OCI-M1 (cell line): ENCODE data around the gene FAM162A.
A peak's percentile ranks its signal among the peaks of the same experiment; 100 is the strongest.
"Not testable (repeated sequence)": the region's sequence is repeated elsewhere in the genome, so short reads cannot be mapped to it uniquely, and the experiment has no call there.

ENCODE experiments used
- DNase-seq: peaks from one replicate; lab custom pipeline; 2025; lab: John Stamatoyannopoulos, UW

The FAM162A gene

GRCh38 chr3:122383771-122384697, at the start of gene FAM162A:
FAM162A (plus strand) TSS chr3:122384182; CDS start chr3:122384266, 84 bp downstream.
- DNase-seq, result peak; percentile 97

GRCh38 chr3:122342803-122343202, 41.2 kb upstream of the FAM162A start:
- no peak for DNase-seq

- DNase-seq, result no peak
Observed at GRCh38 chr3:122343654-122344053, 40.3 kb upstream of the FAM162A start.

- no peak for DNase-seq
Observed at GRCh38 chr3:122349171-122349570, 34.8 kb upstream of the FAM162A start.

GRCh38 chr3:122350814-122351418, 33.1 kb upstream of the FAM162A start:
- DNase-seq, result no peak

- DNase-seq, result no peak
Observed at GRCh38 chr3:122351612-122352011, 32.4 kb upstream of the FAM162A start.

- DNase-seq, result no peak
Observed at GRCh38 chr3:122353215-122353614, 30.8 kb upstream of the FAM162A start.

GRCh38 chr3:122353893-122354401, 30.0 kb upstream of the FAM162A start:
- DNase-seq, result peak; percentile 11

- DNase-seq, result peak; percentile 49
Observed at GRCh38 chr3:122355612-122356011, 28.4 kb upstream of the FAM162A start.

GRCh38 chr3:122356402-122356801, 27.6 kb upstream of the FAM162A start:
- peak; percentile 62 for DNase-seq

- DNase-seq, result peak; percentile 55
Observed at GRCh38 chr3:122357828-122358702, 25.9 kb upstream of the FAM162A start.

GRCh38 chr3:122358703-122359032, 25.3 kb upstream of the FAM162A start:
- no peak for DNase-seq

GRCh38 chr3:122362026-122362425, 22.0 kb upstream of the FAM162A start:
- no peak for DNase-seq

GRCh38 chr3:122364490-122364889, 19.5 kb upstream of the FAM162A start:
- no peak for DNase-seq

GRCh38 chr3:122365073-122365472, 18.9 kb upstream of the FAM162A start:
- DNase-seq, result no peak

- DNase-seq, result not testable (repeated sequence)
Observed at GRCh38 chr3:122365582-122366378, 18.2 kb upstream of the FAM162A start.

- DNase-seq, result no peak
Observed at GRCh38 chr3:122366379-122366749, 17.6 kb upstream of the FAM162A start.

GRCh38 chr3:122374034-122374433, 9.9 kb upstream of the FAM162A start:
- no peak for DNase-seq

- peak; percentile 26 for DNase-seq
Observed at GRCh38 chr3:122377975-122378374, 6.0 kb upstream of the FAM162A start.

- peak; percentile 93 for DNase-seq
Observed at GRCh38 chr3:122382888-122383666, 905 bp upstream of the FAM162A start, which contains the start of gene MIX23. MIX23 (minus strand) TSS chr3:122383231; CDS start chr3:122383224, 7 bp downstream.
